GM12878 (cell line): Measurements from ENCODE around the gene LYPLA2. TPM values are rescaled to one million over a fixed set of nuclear protein-coding genes. Genes with fewer than 3 reads are reported as not detected.
A peak's percentile ranks its signal among the peaks of the same experiment; 100 is the strongest.

Experiments
- BMI1 ChIP-seq: fragments of 450-650 bp; IDR thresholded peaks from 2 replicates; pipeline ENCODE4 v1.6.1; 2016; ENCODE audit warnings: mild to moderate bottlenecking, moderate library complexity, borderline replicate concordance
- CREM ChIP-seq: IDR thresholded peaks from 2 replicates; pipeline ENCODE4 v1.6.1; 2014; ENCODE audit warnings: antibody characterized with exemption, low read depth
- CTCF ChIP-seq, 3 experiments: IDR thresholded peaks in 2 of 3; conservative IDR thresholded peaks in 1 of 3; 2 replicates each; pipeline ENCODE4 v1.5.1; 2011; ENCODE audit warnings: low read depth in 3 of 3, low read length in 3 of 3, mild to moderate bottlenecking in 3 of 3, control low read depth in 2 of 3, moderate library complexity in 2 of 3, inconsistent platforms in 1 of 3, mixed read lengths in 1 of 3; ENCODE audit not compliant: control insufficient read depth in 2 of 3, insufficient read depth in 1 of 3; ENCODE audit errors: extremely low read depth in 1 of 3
- JUNB ChIP-seq: IDR thresholded peaks from 2 replicates; pipeline ENCODE4 v1.6.1; 2016; ENCODE audit warnings: antibody characterized with exemption, mild to moderate bottlenecking
- LARP7 ChIP-seq: fragments of 450-650 bp; IDR thresholded peaks from 2 replicates; pipeline ENCODE4 v1.6.1; 2017; ENCODE audit warnings: mild to moderate bottlenecking
- NR2C1 ChIP-seq: fragments of 450-650 bp; IDR thresholded peaks from 2 replicates; pipeline ENCODE4 v1.6.1; 2017; ENCODE audit warnings: antibody characterized with exemption, mild to moderate bottlenecking, moderate library complexity
- PBX3 ChIP-seq: IDR thresholded peaks from 2 replicates; pipeline ENCODE4 v1.6.1; 2011; ENCODE audit warnings: mild to moderate bottlenecking, low read depth, low read length, moderate library complexity; ENCODE audit not compliant: insufficient replicate concordance
- PKNOX1 ChIP-seq: fragments of 450-650 bp; IDR thresholded peaks from 2 replicates; pipeline ENCODE4 v1.6.1; 2016; ENCODE audit warnings: mild to moderate bottlenecking
- RBBP5 ChIP-seq: fragments of 200-600 bp; sonication (generic); conservative IDR thresholded peaks from 2 replicates; pipeline ENCODE4 v1.6.1; 2016
- SKIL ChIP-seq: fragments of 450-650 bp; IDR thresholded peaks from 2 replicates; pipeline ENCODE4 v1.6.1; 2017; ENCODE audit warnings: mild to moderate bottlenecking, low read depth, inconsistent platforms; ENCODE audit not compliant: poor library complexity, severe bottlenecking
- SUPT20H ChIP-seq: IDR thresholded peaks from 2 replicates; pipeline ENCODE4 v1.6.1; 2011; ENCODE audit warnings: low read depth, mild to moderate bottlenecking, low read length, moderate library complexity, borderline replicate concordance; ENCODE audit not compliant: control insufficient read depth
- TCF7 ChIP-seq: IDR thresholded peaks from 2 replicates; pipeline ENCODE4 v1.6.1; 2014; ENCODE audit warnings: antibody characterized with exemption, borderline replicate concordance
- YBX1 ChIP-seq: fragments of 450-650 bp; IDR thresholded peaks from 2 replicates; pipeline ENCODE4 v1.6.1; 2016; ENCODE audit warnings: antibody characterized with exemption
- ZBTB11 ChIP-seq: fragments of 450-650 bp; formaldehyde crosslinking; IDR thresholded peaks from 2 replicates; pipeline ENCODE4 v1.5.0; 2022; ENCODE audit warnings: mild to moderate bottlenecking, missing genetic modification characterization
- polyA plus RNA-seq, 11 experiments: library from polyadenylated mRNA; depleted of rRNA in 4 of 11; unstranded in 6 of 11; stranded (reverse) in 5 of 11; fragments of >200 nt; fragmentation: Nextera tagmentation in 4 of 11; fragmentation: Illumina TruSeq in 1 of 11; extraction: Ambion mirVana in 4 of 11; extraction: Trizol in 1 of 11; gene quantifications; 1 replicate in 1 of 11; 2 replicates in 10 of 11; pipeline versions ENCODE4 v1.2.1 to v1.2.3, GENCODE V29; 2011 to 2016; ENCODE audit warnings: inconsistent platforms in 2 of 11, missing spikeins in 2 of 11, low read depth in 1 of 11
- total RNA-seq, 4 experiments: library from RNA; depleted of rRNA in 3 of 4; stranded (reverse); fragments of >200 nt in 3 of 4; fragmentation: Illumina TruSeq in 1 of 4; extraction: Trizol in 1 of 4; gene quantifications; 2 replicates each; pipeline versions ENCODE4 v1.2.1 to v1.2.3, GENCODE V29; 2013 to 2021
- TF ChIP-seq, protein P1 (sequence below): IDR thresholded peaks from 2 replicates; pipeline ENCODE4 v1.6.1; 2011; ENCODE audit warnings: borderline replicate concordance, low read depth, mild to moderate bottlenecking, moderate library complexity, low read length; ENCODE audit not compliant: insufficient read depth, poor library complexity, severe bottlenecking

Gene LYPLA2
- total and polyA plus RNA-seq, 10 of the 15 experiments (the other 5 are each of a cell fraction or from before 2014, with no cell fraction given) = 2.7 to 129 (median 62.3) TPM

DNA sequence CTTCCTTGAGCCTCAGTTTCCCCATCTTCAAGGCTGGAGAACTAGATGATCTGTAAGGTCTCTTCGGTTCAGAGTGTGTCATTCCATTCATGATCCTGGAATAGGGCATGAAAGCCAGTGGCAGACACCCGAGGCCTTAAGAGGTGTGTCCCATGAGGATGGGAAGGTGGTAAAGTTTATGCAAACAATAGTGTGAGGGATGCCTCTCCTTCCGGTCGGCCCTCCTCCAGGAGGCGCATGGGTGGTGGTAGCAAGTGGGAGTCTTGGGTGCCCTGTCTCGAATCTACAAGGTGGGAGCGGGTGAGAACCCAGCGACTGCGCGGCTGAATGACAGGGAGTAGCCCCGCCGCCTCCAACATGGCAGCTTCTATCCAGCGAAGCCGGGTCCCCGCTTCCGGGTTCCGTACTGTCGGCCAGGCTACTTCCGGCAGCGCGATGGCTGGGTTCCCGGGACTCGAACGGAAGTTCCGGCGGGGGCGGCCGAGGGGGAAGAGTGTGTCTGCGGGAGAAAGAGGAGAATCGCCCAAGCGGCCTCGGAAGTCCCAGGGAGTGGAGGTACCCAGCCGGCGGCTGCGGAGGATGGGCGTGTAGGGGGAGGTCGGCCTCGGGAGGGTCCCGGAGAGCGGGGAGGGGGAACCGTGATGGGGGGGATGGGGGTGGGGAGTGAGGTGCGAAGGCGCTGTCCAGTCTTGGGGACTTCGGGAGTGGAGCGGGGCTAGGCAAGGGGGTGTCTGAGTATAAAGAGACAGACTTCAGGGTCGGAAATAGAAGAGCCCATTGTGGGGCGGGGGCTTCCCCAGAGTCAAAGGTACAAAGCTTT lies at the start of gene LYPLA2 (continued):
- TF ChIP-seq SUPT20H (no peak), CREM (peak; percentile 52; the same call in 1 of the 2 replicates), YBX1 (no peak), LARP7 (peak; percentile 40; the same call in 1 of the 2 replicates), PKNOX1 (peak; percentile 94), NR2C1 (peak; percentile 41), RBBP5 (no peak), SKIL (no peak), PBX3 (peak; percentile 79), CTCF (IDR thresholded peaks at IDR 0.05 in 2 of 3, conservative IDR thresholded peaks at IDR 0.05 in 1 of 3; ENCODE audit: control insufficient read depth in 2 of 3, extremely low read depth in 1 of 3, insufficient read depth in 1 of 3, low read depth in 3 of 3, low read length in 3 of 3) (no peak), ZBTB11 (CRISPR knock-in tag) (peak; percentile 71), TCF7 (no peak), JUNB (no peak), BMI1 (no peak)
- TF ChIP-seq, protein P1, sequence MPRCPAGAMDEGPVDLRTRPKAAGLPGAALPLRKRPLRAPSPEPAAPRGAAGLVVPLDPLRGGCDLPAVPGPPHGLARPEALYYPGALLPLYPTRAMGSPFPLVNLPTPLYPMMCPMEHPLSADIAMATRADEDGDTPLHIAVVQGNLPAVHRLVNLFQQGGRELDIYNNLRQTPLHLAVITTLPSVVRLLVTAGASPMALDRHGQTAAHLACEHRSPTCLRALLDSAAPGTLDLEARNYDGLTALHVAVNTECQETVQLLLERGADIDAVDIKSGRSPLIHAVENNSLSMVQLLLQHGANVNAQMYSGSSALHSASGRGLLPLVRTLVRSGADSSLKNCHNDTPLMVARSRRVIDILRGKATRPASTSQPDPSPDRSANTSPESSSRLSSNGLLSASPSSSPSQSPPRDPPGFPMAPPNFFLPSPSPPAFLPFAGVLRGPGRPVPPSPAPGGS = peak; percentile 54
